Measurements from ENCODE around the gene CSRNP2.
A peak's percentile ranks its signal among the peaks of the same experiment; 100 is the strongest.

Gene CSRNP2

DNA sequence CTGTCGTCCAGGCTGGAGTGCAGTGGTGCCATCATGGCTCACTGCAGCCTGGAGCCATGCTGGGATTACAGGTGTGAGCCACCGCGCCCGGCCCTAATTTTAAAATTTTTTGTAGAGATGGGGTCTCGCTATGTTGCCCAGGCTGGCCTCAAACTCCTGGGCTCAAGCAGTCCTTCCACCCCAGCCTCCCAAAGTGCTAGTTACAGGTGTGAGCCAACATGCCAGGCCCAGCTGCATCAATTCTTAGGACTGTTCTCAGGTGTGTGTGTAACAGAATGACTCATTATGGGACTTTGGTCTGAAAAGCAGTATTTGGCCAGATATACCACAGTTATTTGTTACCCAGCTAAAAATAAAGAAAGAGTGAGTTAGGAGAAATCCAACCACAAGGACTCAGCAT lies 17.9 kb downstream of the CSRNP2 start:
- DNase-seq (ENCODE audit: low read depth): no peak
- TF ChIP-seq, protein P1, sequence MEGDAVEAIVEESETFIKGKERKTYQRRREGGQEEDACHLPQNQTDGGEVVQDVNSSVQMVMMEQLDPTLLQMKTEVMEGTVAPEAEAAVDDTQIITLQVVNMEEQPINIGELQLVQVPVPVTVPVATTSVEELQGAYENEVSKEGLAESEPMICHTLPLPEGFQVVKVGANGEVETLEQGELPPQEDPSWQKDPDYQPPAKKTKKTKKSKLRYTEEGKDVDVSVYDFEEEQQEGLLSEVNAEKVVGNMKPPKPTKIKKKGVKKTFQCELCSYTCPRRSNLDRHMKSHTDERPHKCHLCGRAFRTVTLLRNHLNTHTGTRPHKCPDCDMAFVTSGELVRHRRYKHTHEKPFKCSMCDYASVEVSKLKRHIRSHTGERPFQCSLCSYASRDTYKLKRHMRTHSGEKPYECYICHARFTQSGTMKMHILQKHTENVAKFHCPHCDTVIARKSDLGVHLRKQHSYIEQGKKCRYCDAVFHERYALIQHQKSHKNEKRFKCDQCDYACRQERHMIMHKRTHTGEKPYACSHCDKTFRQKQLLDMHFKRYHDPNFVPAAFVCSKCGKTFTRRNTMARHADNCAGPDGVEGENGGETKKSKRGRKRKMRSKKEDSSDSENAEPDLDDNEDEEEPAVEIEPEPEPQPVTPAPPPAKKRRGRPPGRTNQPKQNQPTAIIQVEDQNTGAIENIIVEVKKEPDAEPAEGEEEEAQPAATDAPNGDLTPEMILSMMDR (conservative IDR thresholded peaks at IDR 0.05; ENCODE audit: low read length): no peak
- H3K4me3 ChIP-seq (ENCODE audit: low read length): no peak overlapping the region

DNA sequence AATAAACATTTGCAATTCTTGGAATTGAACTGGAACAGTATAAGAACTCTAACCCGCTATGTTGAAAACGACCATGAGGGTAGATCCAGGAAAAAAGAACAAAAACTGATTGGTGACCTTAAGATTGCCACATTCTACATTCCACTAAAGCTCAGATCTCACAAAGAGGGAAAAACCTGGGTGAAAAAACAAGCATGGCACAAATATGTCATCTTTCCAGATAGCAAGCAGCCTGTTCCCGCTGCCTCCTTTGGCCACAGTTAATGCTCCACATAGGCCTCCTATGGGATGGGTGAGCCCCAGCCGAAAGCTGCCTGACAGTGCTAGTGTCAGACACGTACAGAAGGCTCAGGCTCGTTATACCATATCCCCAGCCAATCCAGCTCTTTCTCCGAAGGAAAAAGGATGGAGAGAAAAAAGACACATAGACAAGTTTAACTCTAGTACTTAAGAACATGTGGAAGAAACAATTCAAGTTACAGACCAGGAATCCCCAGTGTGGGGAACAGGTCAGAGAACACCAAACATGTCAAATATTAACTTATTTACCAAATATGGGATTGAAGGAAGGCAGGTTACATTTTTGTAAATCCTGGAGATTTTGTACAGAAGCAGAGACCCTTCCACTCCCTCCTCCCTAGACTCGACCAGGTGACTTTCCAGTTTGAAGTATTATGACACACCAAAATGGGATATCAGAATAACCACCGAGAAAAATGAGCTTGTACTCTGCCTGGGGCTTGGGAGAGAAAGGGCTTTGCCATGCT lies 20.6 kb downstream of the CSRNP2 start:
- no peak overlapping the region for H3K4me3 ChIP-seq (ENCODE audit: low read length)
- no peak for DNase-seq (ENCODE audit: low read depth)
- TF ChIP-seq, protein P1 (conservative IDR thresholded peaks at IDR 0.05; ENCODE audit: low read length): no peak

DNA sequence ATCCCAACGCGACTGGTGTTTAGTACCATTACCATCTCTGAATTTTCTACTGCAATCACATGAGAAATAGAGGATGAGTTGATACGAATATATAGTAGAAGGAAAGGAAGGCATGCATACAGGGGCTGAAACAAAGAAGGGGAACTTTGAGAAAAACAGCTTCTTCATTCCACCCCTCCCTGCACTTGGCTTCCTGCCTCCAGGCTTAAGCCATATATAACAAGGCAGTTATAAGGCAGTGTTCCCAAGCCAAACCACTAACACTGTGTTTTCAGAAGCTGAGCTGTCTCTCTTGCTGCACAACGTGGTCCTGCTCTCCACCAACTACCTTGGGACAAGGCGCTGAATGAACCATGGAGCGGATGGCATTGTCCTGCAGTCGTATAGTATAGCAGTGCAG lies 24.3 kb downstream of the CSRNP2 start:
- no peak for DNase-seq (ENCODE audit: low read depth)
- TF ChIP-seq, protein P1 (conservative IDR thresholded peaks at IDR 0.05; ENCODE audit: low read length): no peak

DNA sequence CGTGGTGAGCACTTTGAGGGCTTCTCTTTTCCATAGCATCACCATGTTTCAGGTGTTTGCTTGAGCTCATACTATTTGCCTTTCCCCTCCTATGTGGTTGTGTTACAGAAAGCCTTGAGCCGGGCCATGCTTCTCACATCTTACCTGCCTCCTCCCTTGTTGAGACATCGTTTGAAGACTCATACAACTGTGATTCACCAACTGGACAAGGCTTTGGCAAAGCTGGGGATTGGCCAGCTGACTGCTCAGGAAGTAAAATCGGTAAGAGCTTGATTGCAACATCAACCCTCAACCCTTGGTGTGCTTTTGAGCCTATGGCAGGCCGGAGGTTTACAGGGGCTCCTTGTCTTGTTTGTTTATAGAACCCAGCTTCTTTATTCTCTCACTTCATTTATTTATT lies 27.2 kb downstream of the CSRNP2 start:
- TF ChIP-seq, protein P1 (conservative IDR thresholded peaks at IDR 0.05; ENCODE audit: low read length): no peak

More for the DNA sequence above, 24.3 kb downstream of the CSRNP2 start:
- H3K4me3 ChIP-seq (ENCODE audit: low read length): no peak overlapping the region

DNA sequence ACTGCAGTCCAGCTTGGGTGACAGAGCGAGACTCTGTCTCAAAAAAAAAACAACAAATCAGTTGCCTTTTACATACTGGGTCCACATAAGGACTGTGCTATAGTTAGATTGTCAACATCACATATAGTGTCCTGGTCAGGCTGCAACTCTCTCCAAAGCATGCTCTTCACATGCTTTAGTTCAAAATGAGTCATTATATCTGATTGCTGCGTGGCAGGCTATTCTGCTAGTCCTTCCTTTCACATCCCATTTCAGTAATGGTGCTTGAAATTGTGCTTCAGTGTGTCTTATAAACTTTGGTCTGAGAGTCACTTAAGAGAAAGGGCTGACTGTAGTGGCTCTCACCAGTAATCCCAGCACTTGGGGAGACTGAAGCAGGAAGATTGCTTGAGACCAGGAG lies 28.3 kb downstream of the CSRNP2 start:
- no peak overlapping the region for H3K4me3 ChIP-seq (ENCODE audit: low read length)
- no peak for DNase-seq (ENCODE audit: low read depth)
- TF ChIP-seq, protein P1 (conservative IDR thresholded peaks at IDR 0.05; ENCODE audit: low read length): no peak

More for the DNA sequence above, 27.2 kb downstream of the CSRNP2 start:
- peak; percentile 45 for DNase-seq (ENCODE audit: low read depth)
- no peak overlapping the region for H3K4me3 ChIP-seq (ENCODE audit: low read length)

DNA sequence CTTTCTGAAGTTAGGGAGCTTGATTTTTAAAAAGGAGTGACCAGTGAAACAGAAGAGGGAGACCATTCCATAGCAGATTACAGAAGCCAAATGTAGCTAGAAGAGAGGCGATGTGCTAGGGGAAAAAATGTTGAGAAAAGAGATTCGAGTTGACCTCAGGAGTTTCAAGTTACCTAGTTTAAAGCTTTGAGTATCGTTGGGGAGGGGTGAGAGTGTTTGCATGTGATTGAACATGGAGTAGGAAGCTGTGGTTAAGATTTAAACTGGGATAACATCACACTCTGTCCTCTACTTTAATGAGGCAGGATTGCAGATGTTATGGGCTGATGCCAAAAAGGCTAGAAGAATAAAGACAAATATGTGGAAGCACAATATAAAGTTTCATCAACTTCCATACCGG lies 31.6 kb downstream of the CSRNP2 start:
- no peak overlapping the region for H3K4me3 ChIP-seq (ENCODE audit: low read length)
- no peak for DNase-seq (ENCODE audit: low read depth)
- TF ChIP-seq, protein P1 (conservative IDR thresholded peaks at IDR 0.05; ENCODE audit: low read length): no peak

DNA sequence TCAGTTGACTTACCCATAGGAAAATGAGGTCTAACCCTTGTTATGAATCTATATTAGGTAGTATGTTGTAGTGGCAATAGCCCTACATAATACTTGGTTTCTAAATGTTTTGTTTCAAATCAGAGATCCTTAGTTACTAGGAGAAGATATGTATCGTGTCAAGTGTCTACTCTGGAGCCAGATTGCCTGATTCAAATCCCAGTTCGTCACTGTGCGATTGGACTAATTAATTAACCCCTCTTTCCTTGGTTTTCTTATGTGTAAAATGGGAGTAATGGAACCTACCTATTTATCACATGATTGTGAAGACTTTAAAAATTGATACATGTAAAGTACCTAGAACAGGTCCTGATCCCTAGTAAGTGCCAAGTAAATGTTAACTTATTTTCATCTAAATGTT lies 33.9 kb downstream of the CSRNP2 start:
- DNase-seq (ENCODE audit: low read depth): no peak
- TF ChIP-seq, protein P1 (conservative IDR thresholded peaks at IDR 0.05; ENCODE audit: low read length): no peak
- peak overlapping the region; percentile 93 for H3K4me3 ChIP-seq (ENCODE audit: low read length)

All from AG10803 (cell line).